ENCODE results near the gene LOXL4. TPM values are rescaled to one million over a fixed set of nuclear protein-coding genes. Genes with fewer than 3 reads are reported as not detected.

LOXL4 gene
- total RNA-seq, 1 donor from 2014 or later, result not detected

DNA sequence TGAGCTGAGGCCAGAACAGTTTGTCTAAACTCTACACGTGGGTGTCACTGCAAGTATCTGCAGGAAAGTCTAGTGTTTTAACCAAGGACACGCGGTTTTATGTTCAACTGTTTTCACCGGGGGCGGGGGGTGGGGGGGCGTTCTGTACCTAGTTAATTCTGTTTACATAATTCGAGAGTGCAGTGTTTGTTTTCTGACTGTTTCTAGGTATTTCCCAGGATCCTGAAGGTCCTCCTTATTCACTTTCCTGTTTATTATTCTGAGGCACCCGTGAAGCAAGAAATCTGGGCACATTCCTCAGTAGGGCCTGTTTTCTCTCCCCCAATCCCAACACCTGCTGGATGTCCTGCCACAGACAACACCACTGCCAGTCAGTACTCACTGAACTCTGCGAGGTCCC lies 7.6 kb downstream of the LOXL4 start:
- DNase-seq (no peak), ATAC-seq (ENCODE audit: low read depth) (no peak)
- TF ChIP-seq, protein P1, sequence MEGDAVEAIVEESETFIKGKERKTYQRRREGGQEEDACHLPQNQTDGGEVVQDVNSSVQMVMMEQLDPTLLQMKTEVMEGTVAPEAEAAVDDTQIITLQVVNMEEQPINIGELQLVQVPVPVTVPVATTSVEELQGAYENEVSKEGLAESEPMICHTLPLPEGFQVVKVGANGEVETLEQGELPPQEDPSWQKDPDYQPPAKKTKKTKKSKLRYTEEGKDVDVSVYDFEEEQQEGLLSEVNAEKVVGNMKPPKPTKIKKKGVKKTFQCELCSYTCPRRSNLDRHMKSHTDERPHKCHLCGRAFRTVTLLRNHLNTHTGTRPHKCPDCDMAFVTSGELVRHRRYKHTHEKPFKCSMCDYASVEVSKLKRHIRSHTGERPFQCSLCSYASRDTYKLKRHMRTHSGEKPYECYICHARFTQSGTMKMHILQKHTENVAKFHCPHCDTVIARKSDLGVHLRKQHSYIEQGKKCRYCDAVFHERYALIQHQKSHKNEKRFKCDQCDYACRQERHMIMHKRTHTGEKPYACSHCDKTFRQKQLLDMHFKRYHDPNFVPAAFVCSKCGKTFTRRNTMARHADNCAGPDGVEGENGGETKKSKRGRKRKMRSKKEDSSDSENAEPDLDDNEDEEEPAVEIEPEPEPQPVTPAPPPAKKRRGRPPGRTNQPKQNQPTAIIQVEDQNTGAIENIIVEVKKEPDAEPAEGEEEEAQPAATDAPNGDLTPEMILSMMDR (IDR thresholded peaks at IDR 0.05), result no peak
- Mint-ChIP-seq H3K4me1 (no peaks in the 10 kb centered on the region), H3K9me3 (no peaks in the 10 kb centered on the region), H3K4me3 (no peak overlapping the region), H3K27ac (no peak overlapping the region), H3K36me3 (ENCODE audit: low read depth) (peaks cover 8% of the 10 kb centered on the region), H3K27me3 (no peaks in the 10 kb centered on the region)
- POLR2A ChIA-PET, result no interaction called here
- CTCF ChIA-PET, result no interaction called here
- intact Hi-C loops (cut with micrococcal nuclease), result no loop called here

DNA sequence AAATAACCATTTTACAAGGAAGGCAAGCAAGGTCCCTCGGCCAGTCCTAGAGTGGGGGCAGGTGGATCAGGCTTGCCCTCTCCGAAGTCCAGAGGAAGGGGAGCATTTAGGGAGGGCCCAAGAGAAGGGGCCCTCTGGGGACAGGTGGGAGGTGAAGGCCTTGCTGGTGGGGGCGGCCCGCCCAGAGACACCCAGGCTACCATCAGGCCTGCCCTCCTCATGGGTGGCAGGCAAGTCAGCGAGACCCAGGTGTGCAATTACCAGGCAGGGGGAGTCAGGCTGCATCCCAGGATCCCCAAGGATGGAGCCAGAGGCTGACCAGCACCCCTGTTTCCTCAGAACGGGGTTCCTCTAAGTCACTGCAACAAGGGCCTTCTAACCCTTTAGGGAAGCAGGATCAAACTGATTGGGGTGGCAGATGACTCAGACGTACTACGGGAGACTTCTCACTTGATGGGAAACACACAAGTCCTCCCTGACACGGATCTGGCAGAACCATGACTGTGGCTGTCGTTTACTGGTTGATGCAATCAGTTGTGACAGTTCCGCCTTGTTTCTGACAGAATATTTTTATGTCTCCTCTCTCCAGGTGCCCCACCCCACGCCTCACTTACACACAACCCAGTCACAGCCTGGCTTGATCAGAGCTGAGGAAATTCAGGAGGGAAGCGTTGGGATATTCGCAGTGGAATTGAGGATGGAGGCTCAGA lies 8.2 kb downstream of the LOXL4 start:
- ChIA-PET CTCF (no interaction called here), POLR2A (no interaction called here)
- no peak overlapping the region for H3K27ac Mint-ChIP-seq
- no peaks in the 10 kb centered on the region for H3K9me3 Mint-ChIP-seq
- intact Hi-C loops (cut with micrococcal nuclease), result no loop called here
- H3K36me3 Mint-ChIP-seq (ENCODE audit: low read depth), result peaks cover 8% of the 10 kb centered on the region
- no peak for ATAC-seq (ENCODE audit: low read depth)
- no peaks in the 10 kb centered on the region for H3K27me3 Mint-ChIP-seq
- H3K4me3 Mint-ChIP-seq, result no peak overlapping the region
- no peak for DNase-seq
- TF ChIP-seq, protein P1 (IDR thresholded peaks at IDR 0.05), result no peak
- no peaks in the 10 kb centered on the region for H3K4me1 Mint-ChIP-seq

DNA sequence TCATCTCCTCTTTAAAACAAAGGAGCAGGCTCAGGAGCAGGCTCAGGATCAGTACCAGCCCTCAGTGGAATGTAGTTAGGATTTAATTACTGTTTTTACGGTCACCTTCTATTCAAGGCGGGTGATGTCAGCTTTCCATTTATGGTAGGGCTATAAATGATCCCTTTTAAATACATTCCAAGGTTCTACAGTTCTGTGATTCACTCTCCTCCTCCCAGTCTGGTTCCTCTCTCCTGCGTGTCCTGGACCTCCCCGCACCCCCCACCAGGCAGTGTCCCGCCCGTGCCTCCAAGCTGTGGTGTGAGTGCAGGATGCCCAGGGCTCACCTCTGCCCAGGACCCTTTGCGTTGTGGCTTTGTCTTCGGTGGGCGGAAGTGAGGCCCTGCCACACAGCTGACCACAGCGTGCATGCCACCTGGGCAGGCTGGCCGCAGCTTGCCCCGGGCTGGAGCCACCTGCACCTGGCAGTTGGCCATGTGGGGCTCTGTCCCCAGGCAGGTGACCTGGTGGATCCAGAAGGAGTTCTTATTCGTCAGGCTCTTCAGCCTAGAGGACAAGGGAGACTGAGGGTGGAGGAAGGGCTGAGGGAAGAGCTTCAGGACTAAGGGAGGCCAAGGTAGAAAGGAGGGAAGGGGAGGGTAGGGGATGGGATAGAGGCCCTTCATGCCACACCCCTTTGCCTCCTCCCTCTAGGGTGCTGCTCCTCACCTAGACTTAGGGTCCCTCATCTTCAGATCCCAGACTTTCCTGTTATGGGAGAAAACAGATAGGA lies 9.1 kb downstream of the LOXL4 start:
- ChIA-PET CTCF (no interaction called here), POLR2A (no interaction called here)
- H3K9me3 Mint-ChIP-seq, result no peaks in the 10 kb centered on the region
- H3K27me3 Mint-ChIP-seq, result no peaks in the 10 kb centered on the region
- H3K27ac Mint-ChIP-seq, result no peak overlapping the region
- H3K4me3 Mint-ChIP-seq, result no peak overlapping the region
- peaks cover 8% of the 10 kb centered on the region for H3K36me3 Mint-ChIP-seq (ENCODE audit: low read depth)
- H3K4me1 Mint-ChIP-seq, result no peaks in the 10 kb centered on the region
- DNase-seq (no peak), ATAC-seq (ENCODE audit: low read depth) (no peak)
- intact Hi-C loops (cut with micrococcal nuclease), result no loop called here
- TF ChIP-seq, protein P1 (IDR thresholded peaks at IDR 0.05), result no peak

DNA sequence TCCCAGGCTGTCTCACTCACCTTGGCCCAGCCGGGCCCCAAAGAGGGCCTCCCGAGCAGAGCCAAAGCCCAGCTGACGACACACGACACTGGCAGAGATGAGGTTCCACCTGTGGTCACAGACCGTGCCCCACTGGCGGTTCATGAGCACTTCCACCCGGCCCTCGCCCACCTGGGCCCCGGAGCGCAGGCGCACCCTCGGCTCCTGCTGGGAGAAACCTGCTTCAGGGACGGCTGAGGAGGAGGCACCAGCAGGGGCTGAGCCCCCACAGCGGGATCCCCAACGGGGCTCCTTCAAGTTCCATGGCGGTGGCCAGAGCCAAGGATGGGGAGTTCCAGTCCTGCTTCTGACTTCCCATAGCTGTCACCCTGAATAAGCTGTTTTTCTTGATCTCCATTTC lies 10.0 kb downstream of the LOXL4 start:
- TF ChIP-seq, protein P1 (IDR thresholded peaks at IDR 0.05), result no peak
- CTCF ChIA-PET, result no interaction called here
- no peak for DNase-seq
- Mint-ChIP-seq H3K36me3 (ENCODE audit: low read depth) (peaks cover 8% of the 10 kb centered on the region), H3K4me3 (no peak overlapping the region), H3K9me3 (no peaks in the 10 kb centered on the region), H3K4me1 (no peaks in the 10 kb centered on the region), H3K27ac (no peak overlapping the region), H3K27me3 (no peaks in the 10 kb centered on the region)
- no peak for ATAC-seq (ENCODE audit: low read depth)
- intact Hi-C loops (cut with micrococcal nuclease), result no loop called here
- POLR2A ChIA-PET, result no interaction called here

DNA sequence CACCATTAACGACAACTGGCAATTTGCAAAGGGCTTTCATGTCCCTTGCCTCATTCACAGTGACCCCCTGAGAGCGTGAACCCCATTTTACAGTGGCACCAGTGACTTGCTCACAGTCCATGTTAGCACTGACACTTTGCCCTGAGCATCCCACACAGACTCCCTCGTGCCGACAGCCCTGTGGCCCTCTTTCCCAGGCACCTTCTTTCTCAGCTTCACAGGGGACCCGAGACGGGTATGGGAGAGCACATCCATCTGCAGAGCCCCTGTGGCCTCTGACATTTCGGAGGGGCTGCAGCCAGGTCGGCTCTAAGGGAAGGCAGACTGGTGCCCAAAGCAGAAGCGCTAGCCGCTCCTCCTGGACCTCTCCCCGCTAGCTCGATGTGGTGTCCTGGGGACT lies 10.8 kb downstream of the LOXL4 start:
- ChIA-PET CTCF (no interaction called here), POLR2A (no interaction called here)
- ATAC-seq (ENCODE audit: low read depth), result no peak
- H3K4me1 Mint-ChIP-seq, result no peaks in the 10 kb centered on the region
- no peaks in the 10 kb centered on the region for H3K9me3 Mint-ChIP-seq
- H3K4me3 Mint-ChIP-seq, result no peak overlapping the region
- peaks cover 8% of the 10 kb centered on the region for H3K36me3 Mint-ChIP-seq (ENCODE audit: low read depth)
- H3K27ac Mint-ChIP-seq, result no peak overlapping the region
- intact Hi-C loops (cut with micrococcal nuclease), result no loop called here
- TF ChIP-seq, protein P1 (IDR thresholded peaks at IDR 0.05), result no peak
- DNase-seq, result no peak
- no peaks in the 10 kb centered on the region for H3K27me3 Mint-ChIP-seq
